Forelimb muscle (tissue), 1 donor: ENCODE results near the gene ABHD3. TPM values are rescaled to one million over a fixed set of nuclear protein-coding genes. Genes with fewer than 3 reads are reported as not detected.
"Not testable (repeated sequence)": the region's sequence is repeated elsewhere in the genome, so short reads cannot be mapped to it uniquely, and the experiment has no call there.

ENCODE experiments used
- DNase-seq: peaks from one replicate; pipeline ENCODE4 v3.0.0-alpha.2; 2013; ENCODE audit warnings: low read depth
- polyA plus RNA-seq: library from polyadenylated mRNA; unstranded; fragments of 120-200 nt; gene quantifications from one replicate; pipeline ENCODE4 v1.2.1, GENCODE V29; 2013; ENCODE audit not compliant: insufficient read length

ABHD3 gene
- polyA plus RNA-seq, 1 donor: 12.8 TPM

GRCh38 chr18:21706386-21706865 is 1.9 kb upstream of the ABHD3 start:
- no peak for DNase-seq

GRCh38 chr18:21703241-21703820 is 1.2 kb downstream of the ABHD3 start:
- DNase-seq: no peak

DNA sequence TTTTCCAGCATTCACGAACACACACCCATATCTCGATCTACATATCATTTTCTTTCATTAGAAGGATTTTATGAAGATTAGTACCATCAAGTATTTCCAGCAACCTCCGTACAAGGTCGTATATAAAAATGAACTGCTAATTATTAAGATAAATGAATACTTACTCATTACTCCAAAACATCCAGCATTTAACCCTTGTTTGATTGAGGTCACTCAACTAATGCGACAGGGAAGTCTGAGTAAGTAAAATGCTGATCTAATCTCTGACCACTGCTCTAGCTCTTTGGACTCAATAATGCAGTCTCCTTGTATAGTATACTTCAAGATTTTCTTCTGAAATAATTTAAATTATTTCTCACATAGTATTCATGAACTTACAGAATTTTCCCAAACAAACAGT is 2.0 kb downstream of the ABHD3 start:
- no peak for DNase-seq

- DNase-seq: no peak
Observed at GRCh38 chr18:21701621-21702020, 3.0 kb downstream of the ABHD3 start.

DNA sequence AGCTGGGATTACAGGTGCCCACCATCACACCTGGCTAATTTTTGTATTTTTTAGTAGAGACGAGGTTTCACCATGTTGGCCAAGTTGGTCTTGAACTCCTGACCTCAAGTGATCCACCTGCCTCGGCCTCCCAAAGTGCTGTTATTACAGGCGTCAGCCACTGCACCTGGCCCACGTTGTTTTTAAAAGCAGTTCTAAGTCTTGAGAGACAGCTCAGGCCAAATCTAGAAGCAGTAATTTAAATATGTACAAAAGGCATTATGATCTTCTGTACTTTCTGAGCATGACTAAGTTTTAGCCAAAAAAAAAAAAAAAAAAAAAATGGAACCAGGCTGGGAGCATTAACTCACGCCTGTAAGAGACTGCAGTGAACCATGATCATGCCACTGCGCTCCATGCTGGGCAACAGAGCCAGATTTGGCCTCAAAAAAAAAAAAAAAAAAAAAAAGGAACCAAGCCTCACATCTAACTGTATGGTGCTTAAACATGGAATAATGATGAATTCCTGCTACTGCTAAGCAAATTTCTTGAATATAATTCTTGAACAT is 4.0 kb downstream of the ABHD3 start:
- DNase-seq: no peak

DNA sequence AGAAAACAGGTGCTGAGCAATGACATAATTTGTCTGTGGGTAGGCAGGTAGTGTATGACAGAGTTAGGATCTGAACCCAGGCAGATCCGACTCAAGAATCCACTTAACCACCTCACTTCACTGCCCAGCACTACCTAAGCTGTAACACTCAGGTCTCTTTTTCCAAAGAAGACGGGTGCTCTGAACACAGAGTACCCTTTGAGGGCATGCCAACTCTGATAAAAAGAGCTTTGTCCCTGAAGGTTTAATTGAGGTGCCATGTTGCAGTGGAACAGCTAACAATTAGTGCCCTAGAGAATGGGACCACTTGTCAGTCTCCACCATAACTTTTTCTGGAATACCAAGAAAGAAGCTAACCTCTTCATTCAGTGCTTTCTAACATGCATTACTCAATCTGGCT is 11.3 kb downstream of the ABHD3 start:
- DNase-seq: no peak

GRCh38 chr18:21689736-21690135 is 14.8 kb downstream of the ABHD3 start:
- DNase-seq: no peak

GRCh38 chr18:21686282-21687105 is 18.1 kb downstream of the ABHD3 start:
- DNase-seq: no peak

DNA sequence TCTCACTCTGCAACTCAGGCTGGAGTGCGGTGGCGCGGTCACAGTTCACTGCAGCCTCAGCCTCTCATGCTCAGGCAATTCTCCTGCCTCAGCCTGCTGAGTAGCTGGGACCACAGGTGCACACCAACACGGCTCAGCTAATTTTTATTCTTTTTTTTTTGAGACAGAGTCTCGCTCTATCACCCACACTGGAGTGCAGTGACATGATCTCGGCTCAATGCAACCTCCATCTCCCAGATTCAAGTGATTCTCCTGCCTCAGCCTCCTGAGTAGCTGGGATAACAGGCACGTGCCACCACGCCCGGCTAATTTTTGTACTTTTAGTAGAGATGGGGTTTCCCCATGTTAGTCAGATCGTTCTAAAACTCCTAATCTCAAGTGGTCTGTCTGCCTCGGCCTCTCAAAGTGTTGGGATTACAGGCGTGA is 19.0 kb downstream of the ABHD3 start:
- DNase-seq: not testable (repeated sequence)

DNA sequence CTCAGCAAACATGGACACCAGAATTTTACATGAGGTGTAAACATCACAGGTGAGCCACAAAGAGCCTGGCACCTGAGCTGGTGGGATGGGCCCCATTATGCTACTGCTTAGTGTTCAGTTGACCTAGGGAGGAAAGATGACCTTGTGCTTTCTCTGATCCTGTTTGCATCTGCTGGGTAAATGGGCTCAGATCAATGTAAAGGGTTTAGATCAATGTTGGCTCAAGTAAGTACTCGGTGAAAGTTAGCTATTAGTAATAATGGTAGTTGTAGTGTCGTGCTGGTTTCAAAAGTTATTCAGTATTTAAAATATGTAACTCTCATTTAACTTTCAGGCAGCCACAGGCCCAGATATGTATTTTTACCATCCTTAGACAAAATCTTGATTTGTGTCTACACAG is 19.8 kb downstream of the ABHD3 start:
- DNase-seq: no peak

DNA sequence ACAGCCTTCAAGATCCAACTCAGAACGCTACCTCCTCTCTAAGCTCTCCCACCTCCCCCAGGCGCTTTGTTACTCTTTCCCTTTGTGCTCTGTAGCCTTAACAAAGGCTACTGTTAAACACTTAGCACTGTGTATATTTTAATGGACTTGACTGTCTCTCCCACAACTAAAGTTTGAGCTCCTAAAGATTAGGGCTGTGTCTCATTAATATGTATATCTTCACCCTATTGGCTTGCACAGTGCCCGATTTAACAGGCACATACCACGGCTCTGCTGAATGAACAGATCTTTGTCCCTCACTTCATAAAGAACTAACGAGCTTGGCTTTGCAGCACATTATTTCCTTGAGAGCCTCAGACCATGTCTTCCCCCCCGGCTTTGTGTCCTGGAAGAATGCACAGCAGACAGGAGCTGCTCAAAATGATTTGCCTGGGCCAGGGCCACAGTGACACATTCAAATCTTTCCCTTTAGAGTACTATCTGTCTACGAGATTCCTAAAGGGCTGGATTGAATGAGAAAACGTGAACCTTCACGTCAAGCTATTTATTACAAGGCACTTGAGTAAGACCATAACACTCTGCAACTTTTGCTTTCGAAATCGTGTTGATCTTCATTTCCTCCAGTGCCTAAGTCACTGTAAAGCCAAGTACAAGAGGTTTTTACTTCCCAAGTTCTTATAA is 22.1 kb downstream of the ABHD3 start:
- DNase-seq: no peak

GRCh38 chr18:21680161-21680560 is 24.4 kb downstream of the ABHD3 start:
- DNase-seq: no peak

DNA sequence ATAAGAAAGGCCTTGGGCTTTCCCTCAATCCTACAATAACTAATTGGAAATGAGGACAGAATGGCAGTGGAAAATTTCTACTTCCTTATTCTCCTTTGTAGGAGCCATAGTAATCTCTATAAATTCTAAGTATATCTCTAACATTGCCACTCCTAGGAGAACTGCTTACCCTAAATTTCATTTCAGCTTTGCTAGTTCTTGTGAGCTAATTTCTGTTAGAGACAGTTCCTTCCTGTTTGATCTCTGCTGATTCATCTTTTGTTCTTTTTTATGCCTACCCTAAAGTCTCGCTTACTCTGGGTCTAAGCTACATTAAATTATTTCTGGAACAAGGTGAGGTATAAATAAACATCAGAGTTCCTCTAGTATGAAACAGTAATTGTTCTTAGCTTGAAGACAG is 25.7 kb downstream of the ABHD3 start:
- DNase-seq: no peak

- not testable (repeated sequence) for DNase-seq
Observed at GRCh38 chr18:21675354-21675753, 29.2 kb downstream of the ABHD3 start.

GRCh38 chr18:21672521-21673267 is 31.9 kb downstream of the ABHD3 start:
- no peak for DNase-seq

- DNase-seq: no peak
Observed at GRCh38 chr18:21669736-21670285, 34.8 kb downstream of the ABHD3 start.

DNA sequence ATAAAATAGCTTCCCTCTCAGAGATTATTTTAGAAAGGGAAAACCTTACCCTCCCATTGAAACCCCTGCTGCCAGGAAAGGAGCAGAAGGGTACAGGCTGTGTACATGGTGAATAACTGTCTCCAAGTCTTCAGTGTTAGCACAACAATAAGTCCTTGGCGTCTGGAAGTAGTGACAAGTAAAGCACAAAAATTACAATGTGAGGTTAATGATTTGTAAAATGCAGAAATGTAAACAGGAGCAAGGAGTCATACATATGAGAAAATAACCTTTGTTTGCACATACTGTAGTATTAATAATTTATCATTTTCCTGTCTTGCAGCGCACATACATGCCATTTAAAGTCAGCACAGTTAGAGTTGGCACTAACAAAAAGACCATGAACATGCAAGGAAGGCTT is 40.5 kb downstream of the ABHD3 start:
- DNase-seq: no peak

GRCh38 chr18:21663578-21663977 is 41.0 kb downstream of the ABHD3 start:
- DNase-seq: peak; percentile 56

DNA sequence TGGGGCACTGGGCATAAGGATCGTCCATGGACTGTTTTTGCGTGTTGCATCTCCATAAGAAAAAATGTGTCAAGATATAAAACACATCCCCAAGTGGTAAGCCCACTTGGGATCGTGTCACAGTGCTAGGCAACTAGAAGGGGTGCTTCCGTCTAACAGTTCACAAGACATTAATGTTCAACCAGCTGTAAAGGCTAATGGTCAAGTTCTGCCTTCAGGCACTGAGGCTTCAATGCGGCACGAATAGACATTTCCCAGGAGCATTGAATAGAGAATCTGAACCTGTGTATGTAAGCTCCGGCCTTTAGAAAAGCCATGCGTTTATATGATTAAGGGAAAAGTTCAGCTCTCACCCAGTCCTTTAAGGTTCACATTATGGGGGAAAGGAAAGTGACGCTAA is 42.0 kb downstream of the ABHD3 start:
- DNase-seq: no peak

GRCh38 chr18:21660078-21660477 is 44.5 kb downstream of the ABHD3 start:
- no peak for DNase-seq

- no peak for DNase-seq
Observed at GRCh38 chr18:21656402-21656801, 48.2 kb downstream of the ABHD3 start.
